ENCODE measurements around the gene RNU6-8. TPM values are rescaled to one million over a fixed set of nuclear protein-coding genes. Genes with fewer than 3 reads are reported as not detected.

RNU6-8 gene
- total and polyA plus RNA-seq, 10 of the 15 experiments (the other 5 are each of a cell fraction or from before 2014, with no cell fraction given): not detected

DNA sequence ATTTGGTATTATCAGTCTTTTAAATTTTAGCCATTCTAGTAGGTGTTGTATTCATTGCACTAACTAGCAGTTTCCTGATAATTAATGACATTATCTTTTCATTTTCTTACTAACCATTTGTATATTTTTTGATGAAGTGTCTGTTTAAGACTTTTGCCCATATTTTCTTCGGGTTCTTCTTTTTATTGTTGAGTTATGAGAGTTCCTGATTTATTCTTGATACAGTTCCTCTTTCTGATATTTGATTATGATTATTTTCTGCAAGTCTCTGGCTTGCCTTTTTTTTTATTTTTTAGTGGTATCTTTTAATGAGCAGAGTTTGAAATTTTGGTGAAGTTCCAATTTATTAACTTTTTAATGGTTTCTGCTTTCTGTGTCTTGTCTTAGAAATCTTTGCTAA, 7.4 kb downstream of the RNU6-8 start:
- TF ChIP-seq FOXM1 (IDR thresholded peaks at IDR 0.05; ENCODE audit: low read depth, low read length) (no peak), NRF1 (conservative IDR thresholded peaks at IDR 0.05; ENCODE audit: low read depth, low read length) (no peak), ZBED1 (IDR thresholded peaks at IDR 0.05; ENCODE audit: borderline replicate concordance) (no peak), JUND (IDR thresholded peaks at IDR 0.05; ENCODE audit: low read depth, low read length) (no peak), MEF2B (IDR thresholded peaks at IDR 0.05; ENCODE audit: partially characterized antibody, poor library complexity, severe bottlenecking) (no peak)
- TF ChIP-seq, protein P1, sequence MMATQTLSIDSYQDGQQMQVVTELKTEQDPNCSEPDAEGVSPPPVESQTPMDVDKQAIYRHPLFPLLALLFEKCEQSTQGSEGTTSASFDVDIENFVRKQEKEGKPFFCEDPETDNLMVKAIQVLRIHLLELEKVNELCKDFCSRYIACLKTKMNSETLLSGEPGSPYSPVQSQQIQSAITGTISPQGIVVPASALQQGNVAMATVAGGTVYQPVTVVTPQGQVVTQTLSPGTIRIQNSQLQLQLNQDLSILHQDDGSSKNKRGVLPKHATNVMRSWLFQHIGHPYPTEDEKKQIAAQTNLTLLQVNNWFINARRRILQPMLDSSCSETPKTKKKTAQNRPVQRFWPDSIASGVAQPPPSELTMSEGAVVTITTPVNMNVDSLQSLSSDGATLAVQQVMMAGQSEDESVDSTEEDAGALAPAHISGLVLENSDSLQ (IDR thresholded peaks at IDR 0.05): no peak
- TF ChIP-seq, protein P2, sequence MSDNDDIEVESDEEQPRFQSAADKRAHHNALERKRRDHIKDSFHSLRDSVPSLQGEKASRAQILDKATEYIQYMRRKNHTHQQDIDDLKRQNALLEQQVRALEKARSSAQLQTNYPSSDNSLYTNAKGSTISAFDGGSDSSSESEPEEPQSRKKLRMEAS (IDR thresholded peaks at IDR 0.05; ENCODE audit: low read depth, low read length): no peak
- TF ChIP-seq, protein P3, sequence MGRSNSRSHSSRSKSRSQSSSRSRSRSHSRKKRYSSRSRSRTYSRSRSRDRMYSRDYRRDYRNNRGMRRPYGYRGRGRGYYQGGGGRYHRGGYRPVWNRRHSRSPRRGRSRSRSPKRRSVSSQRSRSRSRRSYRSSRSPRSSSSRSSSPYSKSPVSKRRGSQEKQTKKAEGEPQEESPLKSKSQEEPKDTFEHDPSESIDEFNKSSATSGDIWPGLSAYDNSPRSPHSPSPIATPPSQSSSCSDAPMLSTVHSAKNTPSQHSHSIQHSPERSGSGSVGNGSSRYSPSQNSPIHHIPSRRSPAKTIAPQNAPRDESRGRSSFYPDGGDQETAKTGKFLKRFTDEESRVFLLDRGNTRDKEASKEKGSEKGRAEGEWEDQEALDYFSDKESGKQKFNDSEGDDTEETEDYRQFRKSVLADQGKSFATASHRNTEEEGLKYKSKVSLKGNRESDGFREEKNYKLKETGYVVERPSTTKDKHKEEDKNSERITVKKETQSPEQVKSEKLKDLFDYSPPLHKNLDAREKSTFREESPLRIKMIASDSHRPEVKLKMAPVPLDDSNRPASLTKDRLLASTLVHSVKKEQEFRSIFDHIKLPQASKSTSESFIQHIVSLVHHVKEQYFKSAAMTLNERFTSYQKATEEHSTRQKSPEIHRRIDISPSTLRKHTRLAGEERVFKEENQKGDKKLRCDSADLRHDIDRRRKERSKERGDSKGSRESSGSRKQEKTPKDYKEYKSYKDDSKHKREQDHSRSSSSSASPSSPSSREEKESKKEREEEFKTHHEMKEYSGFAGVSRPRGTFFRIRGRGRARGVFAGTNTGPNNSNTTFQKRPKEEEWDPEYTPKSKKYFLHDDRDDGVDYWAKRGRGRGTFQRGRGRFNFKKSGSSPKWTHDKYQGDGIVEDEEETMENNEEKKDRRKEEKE (IDR thresholded peaks at IDR 0.05): no peak
- SMC1A ChIA-PET (ENCODE audit: uncharacterized antibody, unreplicated experiment): no interaction called here
- RAD21 ChIA-PET (ENCODE audit: unreplicated experiment): no interaction called here
- no peaks in the 10 kb centered on the region for H3K27me3 ChIP-seq (replicated peaks in 1 of 2; ENCODE audit: control insufficient read depth in 2 of 2, insufficient read depth in 2 of 2, low read length in 1 of 2)
- no peaks in the 10 kb centered on the region for H3K36me3 ChIP-seq (ENCODE audit: control insufficient read depth in 2 of 2, insufficient read depth in 2 of 2, low read length in 1 of 2)
- no peak overlapping the region for H3K4me2 ChIP-seq (ENCODE audit: control insufficient read depth, insufficient read depth)
- no TSS peak for BruUV-seq (replicated peaks)
- POLR2A ChIA-PET: no interaction called here
- no peaks in the 10 kb centered on the region for H4K20me1 ChIP-seq (ENCODE audit: control insufficient read depth, insufficient read depth)
- no peak overlapping the region for H3K4me3 ChIP-seq
- peaks cover 11% of the 10 kb centered on the region for H3K4me1 ChIP-seq (ENCODE audit: control insufficient read depth, insufficient read depth, low read length)
- WGBS (ENCODE audit: insufficient coverage, insufficient replicate concordance, low lambda C conversion rate, missing lambda C conversion rate): 0% methylated on average over 1 of the region's 1 CpG
- FAIRE-seq (no peak), ATAC-seq (no peak), DNase-seq (ENCODE audit: low read depth, low spot score) (no peak)
- in situ Hi-C loops (cut with MboI): no loop called here
- intact Hi-C loops (cut with micrococcal nuclease; ENCODE audit: unreplicated experiment): no loop called here
- H3K9ac ChIP-seq (ENCODE audit: control insufficient read depth, insufficient read depth, low read length): no peak overlapping the region
- no peaks in the 10 kb centered on the region for H3K9me3 ChIP-seq (replicated peaks; ENCODE audit: control insufficient read depth, insufficient read depth, low read length)
- H2AFZ ChIP-seq (ENCODE audit: control insufficient read depth, low read depth, low read length): no peak overlapping the region
- H3K79me2 ChIP-seq (ENCODE audit: control insufficient read depth, insufficient read depth, low read length): no peaks in the 10 kb centered on the region
- CTCF ChIA-PET: interaction anchor here (1.3 kb wide), 1 partner anchor 12 kb away, joined by 3 read pairs; no protein-coding TSS in a partner anchor
- H3K27ac ChIP-seq (ENCODE audit: control insufficient read depth, insufficient read depth): no peak overlapping the region

Data from GM12878 (cell line).